ENCODE measurements around the gene CCDC197.

DNA sequence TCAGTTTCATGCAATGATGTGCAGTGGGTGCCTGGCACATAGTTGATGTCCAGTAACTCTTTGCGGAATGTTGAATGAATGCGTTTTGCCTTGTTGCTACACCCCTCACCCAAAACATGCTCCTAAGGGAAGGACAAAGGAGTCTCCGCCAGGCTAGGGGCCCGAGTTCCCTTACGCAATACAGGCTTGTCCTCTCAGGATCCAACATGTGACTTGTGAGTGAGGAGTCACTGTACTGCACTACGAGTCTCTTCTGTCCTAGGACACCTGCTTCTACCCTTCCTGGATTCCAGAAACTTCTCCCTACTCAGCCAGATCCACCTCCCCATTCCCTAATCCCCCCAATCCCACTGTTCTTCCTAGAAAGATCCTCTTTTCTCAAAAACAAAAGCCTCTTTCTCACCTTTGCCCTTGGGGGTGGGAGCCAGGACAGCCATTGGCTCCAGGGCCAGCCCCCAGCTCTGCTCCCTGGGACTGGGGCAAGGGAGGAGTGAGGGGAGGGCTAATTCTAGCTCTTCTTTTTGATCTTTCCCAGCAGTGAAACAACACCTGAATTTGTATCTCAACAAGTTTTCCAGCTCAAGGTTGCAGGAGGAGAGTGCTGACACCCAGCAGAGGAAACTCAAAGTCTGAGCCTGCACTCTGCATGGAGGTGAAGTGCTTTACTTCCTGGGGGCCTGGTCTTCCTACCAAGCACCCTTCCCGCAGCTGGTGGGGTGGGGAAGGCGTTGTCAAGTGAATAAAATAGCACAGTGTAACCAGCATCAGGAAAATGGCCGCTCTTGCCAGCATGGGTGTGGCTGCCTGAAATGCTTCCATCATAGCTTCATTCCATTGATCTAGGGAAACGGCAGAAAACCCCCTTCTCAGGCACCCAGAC, 25.7 kb downstream of the CCDC197 start:
- TF ChIP-seq, protein P1, sequence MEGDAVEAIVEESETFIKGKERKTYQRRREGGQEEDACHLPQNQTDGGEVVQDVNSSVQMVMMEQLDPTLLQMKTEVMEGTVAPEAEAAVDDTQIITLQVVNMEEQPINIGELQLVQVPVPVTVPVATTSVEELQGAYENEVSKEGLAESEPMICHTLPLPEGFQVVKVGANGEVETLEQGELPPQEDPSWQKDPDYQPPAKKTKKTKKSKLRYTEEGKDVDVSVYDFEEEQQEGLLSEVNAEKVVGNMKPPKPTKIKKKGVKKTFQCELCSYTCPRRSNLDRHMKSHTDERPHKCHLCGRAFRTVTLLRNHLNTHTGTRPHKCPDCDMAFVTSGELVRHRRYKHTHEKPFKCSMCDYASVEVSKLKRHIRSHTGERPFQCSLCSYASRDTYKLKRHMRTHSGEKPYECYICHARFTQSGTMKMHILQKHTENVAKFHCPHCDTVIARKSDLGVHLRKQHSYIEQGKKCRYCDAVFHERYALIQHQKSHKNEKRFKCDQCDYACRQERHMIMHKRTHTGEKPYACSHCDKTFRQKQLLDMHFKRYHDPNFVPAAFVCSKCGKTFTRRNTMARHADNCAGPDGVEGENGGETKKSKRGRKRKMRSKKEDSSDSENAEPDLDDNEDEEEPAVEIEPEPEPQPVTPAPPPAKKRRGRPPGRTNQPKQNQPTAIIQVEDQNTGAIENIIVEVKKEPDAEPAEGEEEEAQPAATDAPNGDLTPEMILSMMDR (IDR thresholded peaks at IDR 0.05), result no peak
- no peak for TF ChIP-seq EZH2 (IDR thresholded peaks at IDR 0.05; ENCODE audit: borderline replicate concordance, insufficient read depth, low read depth, low read length, poor library complexity, severe bottlenecking)

Measured in B cell (primary cell).